Neural cell (in vitro differentiated cells): Measurements from ENCODE around the gene MUSTN1. TPM values are rescaled to one million over a fixed set of nuclear protein-coding genes. Genes with fewer than 3 reads are reported as not detected.

Experiments used
- H2AFZ ChIP-seq: fragments of 200-600, 300-800 bp; sonication (generic), shearing (Covaris generic); 2 replicates; pipeline ENCODE4 v1.6.0; 2014; ENCODE audit warnings: low read depth, mild to moderate bottlenecking, antibody characterized with exemption, low read length, moderate library complexity
- H3F3A ChIP-seq: fragments of 200-600 bp; shearing (Covaris generic); 2 replicates; pipeline ENCODE4 v1.6.1; 2016; ENCODE audit warnings: mild to moderate bottlenecking, moderate library complexity, mixed read lengths, antibody characterized with exemption, low read length; ENCODE audit not compliant: insufficient read depth, poor library complexity, severe bottlenecking
- H3K27ac ChIP-seq: fragments of 200-600, 300-800 bp; sonication (generic), shearing (Covaris generic); 2 replicates; pipeline ENCODE4 v1.5.1; 2014; ENCODE audit warnings: mild to moderate bottlenecking, low read length, moderate library complexity
- H3K27me3 ChIP-seq: fragments of 300-800, 200-600 bp; sonication (generic), shearing (Covaris generic); 2 replicates; pipeline ENCODE4 v1.6.0; 2014; ENCODE audit warnings: mild to moderate bottlenecking, low read depth, low read length, moderate library complexity; ENCODE audit not compliant: insufficient read depth
- H3K36me3 ChIP-seq: fragments of 300-800, 200-600 bp; sonication (generic), shearing (Covaris generic); 2 replicates; pipeline ENCODE4 v1.5.1; 2014; ENCODE audit warnings: mild to moderate bottlenecking, antibody characterized with exemption, low read length, moderate library complexity; ENCODE audit not compliant: insufficient read depth
- H3K4me2 ChIP-seq: fragments of 300-800, 200-600 bp; sonication (generic), shearing (Covaris generic); 2 replicates; pipeline ENCODE4 v1.6.0; 2014; ENCODE audit warnings: mild to moderate bottlenecking, low read length
- H3K4me3 ChIP-seq: fragments of 300-800, 200-600 bp; sonication (generic), shearing (Covaris generic); 2 replicates; pipeline ENCODE4 v1.5.1; 2014; ENCODE audit warnings: mild to moderate bottlenecking, low read length, moderate library complexity
- H3K79me2 ChIP-seq: fragments of 200-600 bp; shearing (Covaris generic); replicated peaks from 2 replicates; pipeline ENCODE4 v1.6.0; 2014; ENCODE audit warnings: mild to moderate bottlenecking, low read length, moderate library complexity; ENCODE audit not compliant: insufficient read depth
- H3K9ac ChIP-seq: fragments of 300-800, 200-600 bp; sonication (generic), shearing (Covaris generic); 2 replicates; pipeline ENCODE4 v1.6.1; 2016; ENCODE audit warnings: mild to moderate bottlenecking, low read length, mixed read lengths
- H3K9me2 ChIP-seq: fragments of 200-600 bp; shearing (Covaris generic); 2 replicates; pipeline ENCODE4 v1.6.1; 2016; ENCODE audit warnings: mild to moderate bottlenecking, low read length, mixed read lengths; ENCODE audit not compliant: insufficient read depth
- H3K9me3 ChIP-seq: fragments of 200-600, 300-800 bp; sonication (generic), shearing (Covaris generic); 2 replicates; pipeline ENCODE4 v1.6.1; 2016; ENCODE audit warnings: mild to moderate bottlenecking, mixed run types, low read length, moderate library complexity, mixed read lengths
- H4K20me1 ChIP-seq: fragments of 200-600 bp; shearing (Covaris generic); 2 replicates; pipeline ENCODE4 v1.6.1; 2016; ENCODE audit warnings: mild to moderate bottlenecking, mixed run types; ENCODE audit not compliant: insufficient read depth
- CTCF ChIP-seq: fragments of 450-650 bp; IDR thresholded peaks from 2 replicates; pipeline ENCODE4 v1.5.1; 2014; ENCODE audit warnings: antibody characterized with exemption, mild to moderate bottlenecking, moderate library complexity; ENCODE audit not compliant: poor library complexity, severe bottlenecking
- EP300 ChIP-seq: fragments of 450-650 bp; conservative IDR thresholded peaks from 2 replicates; pipeline ENCODE4 v1.6.1; 2014; ENCODE audit warnings: antibody characterized with exemption, mild to moderate bottlenecking, moderate library complexity; ENCODE audit not compliant: poor library complexity, severe bottlenecking
- EZH2 ChIP-seq: fragments of 200-600, 300-800 bp; shearing (Covaris generic), sonication (generic); IDR thresholded peaks from 2 replicates; pipeline ENCODE4 v1.6.1; 2014; ENCODE audit warnings: antibody characterized with exemption, low read length, borderline replicate concordance, mild to moderate bottlenecking; ENCODE audit not compliant: insufficient read depth, poor library complexity, severe bottlenecking
- MXI1 ChIP-seq: fragments of 450-650 bp; conservative IDR thresholded peaks from 2 replicates; pipeline ENCODE4 v1.6.1; 2014; ENCODE audit warnings: antibody characterized with exemption, mild to moderate bottlenecking; ENCODE audit not compliant: poor library complexity, severe bottlenecking
- POLR2AphosphoS5 ChIP-seq: IDR thresholded peaks from 2 replicates; pipeline ENCODE4 v1.6.1; 2012
- RAD21 ChIP-seq: fragments of 450-650 bp; conservative IDR thresholded peaks from 2 replicates; pipeline ENCODE4 v1.6.1; 2014; ENCODE audit warnings: antibody characterized with exemption, mild to moderate bottlenecking, moderate library complexity
- REST ChIP-seq: IDR thresholded peaks from 2 replicates; pipeline ENCODE4 v1.6.1; 2012; ENCODE audit warnings: borderline replicate concordance
- SMC3 ChIP-seq: fragments of 450-650 bp; conservative IDR thresholded peaks from 2 replicates; pipeline ENCODE4 v1.6.1; 2014; ENCODE audit warnings: antibody characterized with exemption, mild to moderate bottlenecking, moderate library complexity; ENCODE audit not compliant: poor library complexity
- TAF1 ChIP-seq: IDR thresholded peaks from 2 replicates; pipeline ENCODE4 v1.6.1; 2012; ENCODE audit warnings: low read depth
- polyA plus RNA-seq: library from polyadenylated mRNA; depleted of rRNA; stranded (reverse); fragments of >200 nt; gene quantifications from 2 replicates; pipeline ENCODE4 v1.2.3, GENCODE V29; 2014

Gene MUSTN1
- polyA plus RNA-seq, 1 donor from 2014 or later: not detected

GRCh38 chr3:52845157-52845556 lies 10.3 kb upstream of the MUSTN1 start:
- Histone ChIP-seq H4K20me1 (no peaks in the 10 kb centered on the region), H3F3A (no peaks in the 10 kb centered on the region), H3K9me2 (no peaks in the 10 kb centered on the region), H3K79me2 (no peaks in the 10 kb centered on the region), H3K4me2 (no peak overlapping the region), H3K27me3 (no peaks in the 10 kb centered on the region), H3K4me3 (no peak overlapping the region), H3K36me3 (no peaks in the 10 kb centered on the region), H2AFZ (no peak overlapping the region), H3K9ac (no peak overlapping the region), H3K27ac (no peak overlapping the region), H3K9me3 (no peaks in the 10 kb centered on the region)
- TF ChIP-seq SMC3 (no peak), TAF1 (no peak), MXI1 (no peak), EP300 (no peak), CTCF (no peak), POLR2AphosphoS5 (no peak), REST (no peak), RAD21 (no peak), EZH2 (no peak)

- Histone ChIP-seq H3K9me2 (no peaks in the 10 kb centered on the region), H3K27me3 (no peaks in the 10 kb centered on the region), H2AFZ (no peak overlapping the region), H3K36me3 (no peaks in the 10 kb centered on the region), H3K27ac (no peak overlapping the region), H3K79me2 (no peaks in the 10 kb centered on the region), H3K9ac (no peak overlapping the region), H3K9me3 (no peaks in the 10 kb centered on the region), H3K4me3 (no peak overlapping the region), H3K4me2 (no peak overlapping the region), H3F3A (no peaks in the 10 kb centered on the region), H4K20me1 (no peaks in the 10 kb centered on the region)
- TF ChIP-seq MXI1: no peak
- no peak for TF ChIP-seq POLR2AphosphoS5
- TF ChIP-seq RAD21: no peak
- TF ChIP-seq CTCF: no peak
- TF ChIP-seq TAF1: no peak
- no peak for TF ChIP-seq EP300
- TF ChIP-seq SMC3: no peak
- no peak for TF ChIP-seq REST
- TF ChIP-seq EZH2: no peak
These were observed 9.6 kb upstream of the MUSTN1 start for GRCh38 chr3:52844290-52844975.
